ENCODE results near the gene TMX2. TPM values are rescaled to one million over a fixed set of nuclear protein-coding genes. Genes with fewer than 3 reads are reported as not detected.

Gene TMX2
- total RNA-seq, 1 experiment from 2014 or later, result 93.9 TPM

DNA sequence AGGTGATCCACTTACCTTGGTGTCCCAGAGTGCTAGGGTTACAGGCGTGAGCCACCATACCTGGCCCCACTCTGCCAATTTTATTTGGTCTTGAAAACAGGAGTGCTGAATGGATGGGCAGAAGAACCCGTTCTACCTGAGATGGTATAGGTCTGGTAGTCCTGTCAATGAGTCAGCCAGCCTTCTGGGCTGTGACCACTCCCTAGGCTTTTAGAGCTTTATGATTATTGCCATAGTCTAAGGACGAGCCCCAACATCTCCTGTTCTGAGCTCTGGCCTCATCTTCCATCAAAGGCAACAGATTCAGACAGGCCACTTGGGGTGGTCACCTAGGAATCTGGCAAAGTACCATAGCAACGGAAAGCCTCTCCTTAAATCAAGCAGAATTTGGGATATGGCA, 33.0 kb upstream of the TMX2 start:
- Histone ChIP-seq H3K4me3 (replicated peaks in 1 of 2; ENCODE audit: low read depth in 1 of 2, low read length in 2 of 2) (no peak overlapping the region), H3K27me3 (ENCODE audit: insufficient read depth, low read length) (no peaks in the 10 kb centered on the region), H3K36me3 (ENCODE audit: control insufficient read depth in 1 of 2, insufficient read depth in 2 of 2, low read length in 2 of 2) (peaks cover 37% of the 10 kb centered on the region in 2 experiments; a peak in 3 of 4 replicates), H3K9me2 (ENCODE audit: insufficient read depth) (no peaks in the 10 kb centered on the region), H3K9ac (ENCODE audit: low read length) (no peak overlapping the region), H3K4me1 (ENCODE audit: control insufficient read depth in 1 of 2, insufficient read depth in 2 of 2, low read length in 2 of 2) (peaks cover 0 to 6% of the 10 kb centered on the region in 2 experiments; a peak in 1 of 4 replicates), H3K9me3 (ENCODE audit: control insufficient read depth in 1 of 2, insufficient read depth in 1 of 2, low read depth in 1 of 2, low read length in 2 of 2) (no peaks in the 10 kb centered on the region), H3K27ac (ENCODE audit: low read depth, low read length) (no peak overlapping the region), H3K4me2 (ENCODE audit: low read length) (no peak overlapping the region), H2AFZ (ENCODE audit: low read depth, low read length, poor library complexity, severe bottlenecking) (no peak overlapping the region), H3K79me2 (ENCODE audit: insufficient read depth, low read length) (peaks cover 90% of the 10 kb centered on the region), H4K20me1 (ENCODE audit: insufficient read depth) (peaks cover 4% of the 10 kb centered on the region; the same call in 1 of the 2 replicates)
- ATAC-seq, result no peak
- intact Hi-C loops (cut with micrococcal nuclease), result no loop called here
- no peak for DNase-seq (ENCODE audit: low read depth, low spot score)
- POLR2A ChIA-PET, result no interaction called here
- BruUV-seq (replicated peaks), result no TSS peak
- CTCF ChIA-PET, result no interaction called here
- TF ChIP-seq, protein P1, sequence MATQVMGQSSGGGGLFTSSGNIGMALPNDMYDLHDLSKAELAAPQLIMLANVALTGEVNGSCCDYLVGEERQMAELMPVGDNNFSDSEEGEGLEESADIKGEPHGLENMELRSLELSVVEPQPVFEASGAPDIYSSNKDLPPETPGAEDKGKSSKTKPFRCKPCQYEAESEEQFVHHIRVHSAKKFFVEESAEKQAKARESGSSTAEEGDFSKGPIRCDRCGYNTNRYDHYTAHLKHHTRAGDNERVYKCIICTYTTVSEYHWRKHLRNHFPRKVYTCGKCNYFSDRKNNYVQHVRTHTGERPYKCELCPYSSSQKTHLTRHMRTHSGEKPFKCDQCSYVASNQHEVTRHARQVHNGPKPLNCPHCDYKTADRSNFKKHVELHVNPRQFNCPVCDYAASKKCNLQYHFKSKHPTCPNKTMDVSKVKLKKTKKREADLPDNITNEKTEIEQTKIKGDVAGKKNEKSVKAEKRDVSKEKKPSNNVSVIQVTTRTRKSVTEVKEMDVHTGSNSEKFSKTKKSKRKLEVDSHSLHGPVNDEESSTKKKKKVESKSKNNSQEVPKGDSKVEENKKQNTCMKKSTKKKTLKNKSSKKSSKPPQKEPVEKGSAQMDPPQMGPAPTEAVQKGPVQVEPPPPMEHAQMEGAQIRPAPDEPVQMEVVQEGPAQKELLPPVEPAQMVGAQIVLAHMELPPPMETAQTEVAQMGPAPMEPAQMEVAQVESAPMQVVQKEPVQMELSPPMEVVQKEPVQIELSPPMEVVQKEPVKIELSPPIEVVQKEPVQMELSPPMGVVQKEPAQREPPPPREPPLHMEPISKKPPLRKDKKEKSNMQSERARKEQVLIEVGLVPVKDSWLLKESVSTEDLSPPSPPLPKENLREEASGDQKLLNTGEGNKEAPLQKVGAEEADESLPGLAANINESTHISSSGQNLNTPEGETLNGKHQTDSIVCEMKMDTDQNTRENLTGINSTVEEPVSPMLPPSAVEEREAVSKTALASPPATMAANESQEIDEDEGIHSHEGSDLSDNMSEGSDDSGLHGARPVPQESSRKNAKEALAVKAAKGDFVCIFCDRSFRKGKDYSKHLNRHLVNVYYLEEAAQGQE (IDR thresholded peaks at IDR 0.05; ENCODE audit: low read depth), result no peak
- TF ChIP-seq ATF3 (IDR thresholded peaks at IDR 0.05) (no peak), YY1 (IDR thresholded peaks at IDR 0.05; ENCODE audit: extremely low read depth, insufficient replicate concordance, low read depth, low read length) (no peak), CEBPB (IDR thresholded peaks at IDR 0.05; ENCODE audit: low read depth) (no peak), RAD21 (IDR thresholded peaks at IDR 0.05; ENCODE audit: low read depth) (no peak), TCF7L2 (IDR thresholded peaks at IDR 0.05; ENCODE audit: borderline replicate concordance, extremely low read depth, insufficient read depth, insufficient read length) (no peak)
- RAD21 ChIA-PET (ENCODE audit: low non-redundant PET in 1 of 2, low total read pairs in 2 of 2, uncharacterized antibody in 2 of 2, unreplicated experiment in 2 of 2), result no interaction called here
